ENCODE data around the gene CPSF4L.
A peak's percentile ranks its signal among the peaks of the same experiment; 100 is the strongest.

Gene CPSF4L

DNA sequence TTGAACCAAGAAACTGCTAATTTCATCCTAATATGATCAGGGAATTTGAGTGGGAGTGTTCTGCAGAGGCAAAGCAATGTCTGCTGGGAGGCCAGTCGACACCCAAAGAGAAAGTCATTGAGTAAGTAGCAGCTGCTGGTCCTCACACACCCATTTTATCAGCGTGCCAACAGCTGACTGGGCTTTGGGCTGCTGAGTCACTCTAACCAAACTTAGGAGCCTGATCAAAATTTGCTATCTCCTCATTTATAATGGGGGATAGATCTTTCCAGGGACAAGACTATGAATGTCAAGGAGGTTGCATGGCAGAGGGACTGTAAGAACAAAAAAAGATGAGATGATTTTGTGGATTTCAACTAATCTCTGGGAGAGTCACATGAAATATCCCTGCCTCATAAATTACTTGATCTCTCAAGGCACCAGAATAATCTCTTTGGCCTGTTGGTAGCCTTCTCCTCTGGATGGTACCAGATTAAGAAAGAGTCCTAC lies 32.9 kb downstream of the CPSF4L start:
- no peak overlapping the region for H3K4me3 ChIP-seq (ENCODE audit: low read depth, low read length)
- H3K36me3 ChIP-seq (ENCODE audit: control insufficient read depth in 2 of 2, insufficient read depth in 1 of 2, low read length in 2 of 2): peaks cover under 1 to 9% of the 10 kb centered on the region in 2 experiments; a peak in 2 of 3 replicates
- ChIA-PET POLR2A (interaction anchor here (1.0 to 1.3 kb wide), 2 partner anchors 21 to 36 kb away, joined by 3 to 4 read pairs; no protein-coding TSS in a partner anchor), CTCF (interaction anchor here (0.7 to 3.8 kb wide), 7 partner anchors 20 to 671 kb away, joined by 3 to 19 read pairs (median 4); partner anchors contain the start of gene COG1)
- H3K27ac ChIP-seq (ENCODE audit: extremely low read depth, low read depth, low read length): no peak overlapping the region
- no peaks in the 10 kb centered on the region for H3K9me3 ChIP-seq (ENCODE audit: control insufficient read depth, insufficient read depth, low read depth, low read length)
- no peak for TF ChIP-seq BCL11B (tag by site-specific recombination; IDR thresholded peaks at IDR 0.05; ENCODE audit: low read depth)
- TF ChIP-seq, protein P1, sequence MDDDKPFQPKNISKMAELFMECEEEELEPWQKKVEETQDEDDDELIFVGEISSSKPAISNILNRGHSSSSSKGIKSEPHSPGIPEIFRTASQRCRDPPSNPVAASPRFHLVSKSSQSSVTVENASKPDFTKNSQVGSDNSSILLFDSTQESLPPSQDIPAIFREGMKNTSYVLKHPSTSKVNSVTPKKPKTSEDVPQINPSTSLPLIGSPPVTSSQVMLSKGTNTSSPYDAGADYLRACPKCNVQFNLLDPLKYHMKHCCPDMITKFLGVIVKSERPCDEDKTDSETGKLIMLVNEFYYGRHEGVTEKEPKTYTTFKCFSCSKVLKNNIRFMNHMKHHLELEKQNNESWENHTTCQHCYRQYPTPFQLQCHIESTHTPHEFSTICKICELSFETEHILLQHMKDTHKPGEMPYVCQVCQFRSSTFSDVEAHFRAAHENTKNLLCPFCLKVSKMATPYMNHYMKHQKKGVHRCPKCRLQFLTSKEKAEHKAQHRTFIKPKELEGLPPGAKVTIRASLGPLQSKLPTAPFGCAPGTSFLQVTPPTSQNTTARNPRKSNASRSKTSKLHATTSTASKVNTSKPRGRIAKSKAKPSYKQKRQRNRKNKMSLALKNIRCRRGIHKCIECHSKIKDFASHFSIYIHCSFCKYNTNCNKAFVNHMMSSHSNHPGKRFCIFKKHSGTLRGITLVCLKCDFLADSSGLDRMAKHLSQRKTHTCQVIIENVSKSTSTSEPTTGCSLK (tag by site-specific recombination; IDR thresholded peaks at IDR 0.05): no peak
- no peak for TF ChIP-seq MEIS1 (CRISPR knock-in tag; IDR thresholded peaks at IDR 0.05; ENCODE audit: borderline replicate concordance)
- TF ChIP-seq, protein P2, sequence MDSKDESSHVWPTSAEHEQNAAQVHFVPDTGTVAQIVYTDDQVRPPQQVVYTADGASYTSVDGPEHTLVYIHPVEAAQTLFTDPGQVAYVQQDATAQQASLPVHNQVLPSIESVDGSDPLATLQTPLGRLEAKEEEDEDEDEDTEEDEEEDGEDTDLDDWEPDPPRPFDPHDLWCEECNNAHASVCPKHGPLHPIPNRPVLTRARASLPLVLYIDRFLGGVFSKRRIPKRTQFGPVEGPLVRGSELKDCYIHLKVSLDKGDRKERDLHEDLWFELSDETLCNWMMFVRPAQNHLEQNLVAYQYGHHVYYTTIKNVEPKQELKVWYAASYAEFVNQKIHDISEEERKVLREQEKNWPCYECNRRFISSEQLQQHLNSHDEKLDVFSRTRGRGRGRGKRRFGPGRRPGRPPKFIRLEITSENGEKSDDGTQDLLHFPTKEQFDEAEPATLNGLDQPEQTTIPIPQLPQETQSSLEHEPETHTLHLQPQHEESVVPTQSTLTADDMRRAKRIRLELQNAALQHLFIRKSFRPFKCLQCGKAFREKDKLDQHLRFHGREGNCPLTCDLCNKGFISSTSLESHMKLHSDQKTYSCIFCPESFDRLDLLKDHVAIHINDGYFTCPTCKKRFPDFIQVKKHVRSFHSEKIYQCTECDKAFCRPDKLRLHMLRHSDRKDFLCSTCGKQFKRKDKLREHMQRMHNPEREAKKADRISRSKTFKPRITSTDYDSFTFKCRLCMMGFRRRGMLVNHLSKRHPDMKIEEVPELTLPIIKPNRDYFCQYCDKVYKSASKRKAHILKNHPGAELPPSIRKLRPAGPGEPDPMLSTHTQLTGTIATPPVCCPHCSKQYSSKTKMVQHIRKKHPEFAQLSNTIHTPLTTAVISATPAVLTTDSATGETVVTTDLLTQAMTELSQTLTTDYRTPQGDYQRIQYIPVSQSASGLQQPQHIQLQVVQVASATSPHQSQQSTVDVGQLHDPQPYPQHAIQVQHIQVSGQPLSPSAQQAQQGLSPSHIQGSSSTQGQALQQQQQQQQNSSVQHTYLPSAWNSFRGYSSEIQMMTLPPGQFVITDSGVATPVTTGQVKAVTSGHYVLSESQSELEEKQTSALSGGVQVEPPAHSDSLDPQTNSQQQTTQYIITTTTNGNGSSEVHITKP (tag by site-specific recombination; IDR thresholded peaks at IDR 0.05): no peak
- no peak for TF ChIP-seq GLI4 (tag by site-specific recombination; IDR thresholded peaks at IDR 0.05)
- TF ChIP-seq KLF9 (tag by site-specific recombination; IDR thresholded peaks at IDR 0.05; ENCODE audit: low read depth): peak; percentile 50; the same call in 1 of the 2 replicates
- no peak for TF ChIP-seq ZNF623 (tag by site-specific recombination; IDR thresholded peaks at IDR 0.05)
- TF ChIP-seq ZBTB17 (tag by site-specific recombination; IDR thresholded peaks at IDR 0.05): peak; percentile 67
- TF ChIP-seq OSR2 (tag by site-specific recombination; IDR thresholded peaks at IDR 0.05): 0 out of 2 replicates have a peak, but pooled peaks have one; percentile 23
- TF ChIP-seq, protein P3, sequence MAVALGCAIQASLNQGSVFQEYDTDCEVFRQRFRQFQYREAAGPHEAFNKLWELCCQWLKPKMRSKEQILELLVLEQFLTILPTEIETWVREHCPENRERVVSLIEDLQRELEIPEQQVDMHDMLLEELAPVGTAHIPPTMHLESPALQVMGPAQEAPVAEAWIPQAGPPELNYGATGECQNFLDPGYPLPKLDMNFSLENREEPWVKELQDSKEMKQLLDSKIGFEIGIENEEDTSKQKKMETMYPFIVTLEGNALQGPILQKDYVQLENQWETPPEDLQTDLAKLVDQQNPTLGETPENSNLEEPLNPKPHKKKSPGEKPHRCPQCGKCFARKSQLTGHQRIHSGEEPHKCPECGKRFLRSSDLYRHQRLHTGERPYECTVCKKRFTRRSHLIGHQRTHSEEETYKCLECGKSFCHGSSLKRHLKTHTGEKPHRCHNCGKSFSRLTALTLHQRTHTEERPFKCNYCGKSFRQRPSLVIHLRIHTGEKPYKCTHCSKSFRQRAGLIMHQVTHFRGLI (tag by site-specific recombination; IDR thresholded peaks at IDR 0.05): peak; percentile 47; the same call in 1 of the 2 replicates
- no peak for TF ChIP-seq ZNF394 (tag by site-specific recombination; IDR thresholded peaks at IDR 0.05; ENCODE audit: borderline replicate concordance)
- TF ChIP-seq RBAK (tag by site-specific recombination; IDR thresholded peaks at IDR 0.05): no peak
- peak; percentile 53 for TF ChIP-seq ZNF335 (tag by site-specific recombination; conservative IDR thresholded peaks at IDR 0.05)
- peak; percentile 98 for TF ChIP-seq KLF10 (tag by site-specific recombination; IDR thresholded peaks at IDR 0.05)
- TF ChIP-seq GLIS1 (tag by site-specific recombination; IDR thresholded peaks at IDR 0.05): no peak
- TF ChIP-seq YY2 (tag by site-specific recombination; IDR thresholded peaks at IDR 0.05): no peak
- no peak for TF ChIP-seq KLF7 (tag by site-specific recombination; IDR thresholded peaks at IDR 0.05; ENCODE audit: borderline replicate concordance)
- TF ChIP-seq ZNF175 (tag by site-specific recombination; IDR thresholded peaks at IDR 0.05): no peak
- no peak for TF ChIP-seq ZNF707 (tag by site-specific recombination; IDR thresholded peaks at IDR 0.05)
- TF ChIP-seq KLF1 (tag by site-specific recombination; IDR thresholded peaks at IDR 0.05): 0 out of 2 replicates have a peak, but pooled peaks have one; percentile 40
- TF ChIP-seq, protein P4, sequence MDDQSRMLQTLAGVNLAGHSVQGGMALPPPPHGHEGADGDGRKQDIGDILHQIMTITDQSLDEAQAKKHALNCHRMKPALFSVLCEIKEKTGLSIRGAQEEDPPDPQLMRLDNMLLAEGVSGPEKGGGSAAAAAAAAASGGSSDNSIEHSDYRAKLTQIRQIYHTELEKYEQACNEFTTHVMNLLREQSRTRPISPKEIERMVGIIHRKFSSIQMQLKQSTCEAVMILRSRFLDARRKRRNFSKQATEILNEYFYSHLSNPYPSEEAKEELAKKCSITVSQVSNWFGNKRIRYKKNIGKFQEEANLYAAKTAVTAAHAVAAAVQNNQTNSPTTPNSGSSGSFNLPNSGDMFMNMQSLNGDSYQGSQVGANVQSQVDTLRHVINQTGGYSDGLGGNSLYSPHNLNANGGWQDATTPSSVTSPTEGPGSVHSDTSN (CRISPR knock-in tag; IDR thresholded peaks at IDR 0.05): no peak
- peak; percentile 37; the same call in 1 of the 2 replicates for TF ChIP-seq SP7 (tag by site-specific recombination; IDR thresholded peaks at IDR 0.05)
- no peak for TF ChIP-seq ZNF266 (tag by site-specific recombination; IDR thresholded peaks at IDR 0.05; ENCODE audit: low read depth)
- TF ChIP-seq PRDM1 (tag by site-specific recombination; IDR thresholded peaks at IDR 0.05): peak; percentile 18; the same call in 1 of the 2 replicates
- peak; percentile 40; the same call in 1 of the 2 replicates for TF ChIP-seq ZNF600 (tag by site-specific recombination; IDR thresholded peaks at IDR 0.05)
- TF ChIP-seq MYNN (tag by site-specific recombination; IDR thresholded peaks at IDR 0.05; ENCODE audit: borderline replicate concordance): no peak
- TF ChIP-seq ZNF660 (tag by site-specific recombination; IDR thresholded peaks at IDR 0.05): no peak
- H3K4me1 ChIP-seq (ENCODE audit: control insufficient read depth, insufficient read depth, low read length): peaks cover 13% of the 10 kb centered on the region
